Bladder microvascular endothelial cell (primary cell): ENCODE measurements around the gene ANKRD37. TPM values are rescaled to one million over a fixed set of nuclear protein-coding genes. Genes with fewer than 3 reads are reported as not detected.

Experiments
- total RNA-seq: library from RNA; depleted of rRNA; stranded (reverse); fragments of >200 nt; gene quantifications from 2 replicates; pipeline ENCODE4 v1.2.3, GENCODE V29; 2014

The ANKRD37 gene, protein sequence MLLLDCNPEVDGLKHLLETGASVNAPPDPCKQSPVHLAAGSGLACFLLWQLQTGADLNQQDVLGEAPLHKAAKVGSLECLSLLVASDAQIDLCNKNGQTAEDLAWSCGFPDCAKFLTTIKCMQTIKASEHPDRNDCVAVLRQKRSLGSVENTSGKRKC
- 1.9 and 8.9 TPM in 2 replicates for total RNA-seq

DNA sequence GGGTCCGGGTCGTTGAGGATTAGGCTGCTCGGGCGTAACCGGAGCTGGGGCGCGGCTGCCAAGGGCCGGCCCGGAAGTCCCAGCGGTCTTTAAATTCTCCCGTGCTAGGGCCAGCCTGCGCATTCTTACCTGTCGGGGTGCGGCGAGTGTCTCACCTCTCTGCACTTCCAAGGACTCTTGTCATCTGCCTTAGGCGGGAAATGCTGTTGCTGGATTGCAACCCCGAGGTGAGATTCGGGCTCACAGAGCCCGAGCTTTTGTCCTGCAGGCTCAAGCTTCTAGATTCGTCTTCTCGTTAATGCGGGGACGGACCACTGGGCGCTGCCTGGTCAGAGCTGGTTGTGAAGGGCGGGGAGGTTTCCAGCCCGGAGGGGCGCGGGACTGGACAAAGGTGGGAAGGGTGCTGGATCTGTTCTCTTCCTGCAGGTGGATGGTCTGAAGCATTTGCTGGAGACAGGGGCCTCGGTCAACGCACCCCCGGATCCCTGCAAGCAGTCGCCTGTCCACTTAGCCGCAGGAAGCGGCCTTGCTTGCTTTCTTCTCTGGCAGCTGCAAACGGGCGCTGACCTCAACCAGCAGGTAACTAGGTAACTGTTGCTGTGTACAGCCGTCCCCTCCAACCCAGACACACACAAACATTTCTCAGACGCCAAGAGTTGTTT is at the start of gene ANKRD37:
ANKRD37 (plus strand) TSS at position 118 of the 662 bp plus-strand sequence; CDS start at position 201, 83 bp downstream.

DNA sequence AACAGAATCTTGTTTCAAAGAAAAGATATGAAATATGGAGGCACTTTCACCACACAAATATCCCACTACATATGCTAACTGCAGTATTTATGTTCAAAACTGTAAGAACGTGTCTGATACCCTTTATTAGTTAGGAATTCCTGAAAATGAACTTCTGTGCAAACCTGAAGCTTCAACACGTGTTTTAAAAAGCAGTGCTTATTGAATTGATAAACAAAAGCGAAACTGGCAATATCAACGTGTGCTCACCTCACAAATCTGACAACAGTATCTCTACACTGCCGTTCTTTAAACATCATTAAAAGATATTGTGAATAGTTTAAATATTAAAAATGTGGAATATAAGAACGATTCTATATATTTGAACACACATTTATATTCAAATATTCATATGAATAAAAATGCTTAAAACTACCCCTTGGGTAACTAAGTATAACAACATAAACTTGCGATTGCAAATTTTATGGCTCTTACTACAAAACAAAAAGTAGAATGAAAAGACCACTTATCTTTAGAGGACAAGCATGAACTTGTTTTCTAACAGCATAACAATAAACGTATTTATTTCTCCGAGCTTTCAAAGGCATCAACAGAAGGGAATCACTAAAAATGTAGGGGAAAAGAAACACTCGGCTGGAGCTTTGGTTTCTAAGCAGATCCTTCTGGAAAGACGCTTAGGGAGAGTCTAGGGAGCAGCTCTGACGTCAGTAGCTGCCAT is 1.2 kb upstream of the ANKRD37 start, which contains the start of gene LRP2BP:
LRP2BP (minus strand) TSS at position 687 of the 718 bp plus-strand sequence. CDS start 17,738 bp downstream, outside the sequence.

DNA sequence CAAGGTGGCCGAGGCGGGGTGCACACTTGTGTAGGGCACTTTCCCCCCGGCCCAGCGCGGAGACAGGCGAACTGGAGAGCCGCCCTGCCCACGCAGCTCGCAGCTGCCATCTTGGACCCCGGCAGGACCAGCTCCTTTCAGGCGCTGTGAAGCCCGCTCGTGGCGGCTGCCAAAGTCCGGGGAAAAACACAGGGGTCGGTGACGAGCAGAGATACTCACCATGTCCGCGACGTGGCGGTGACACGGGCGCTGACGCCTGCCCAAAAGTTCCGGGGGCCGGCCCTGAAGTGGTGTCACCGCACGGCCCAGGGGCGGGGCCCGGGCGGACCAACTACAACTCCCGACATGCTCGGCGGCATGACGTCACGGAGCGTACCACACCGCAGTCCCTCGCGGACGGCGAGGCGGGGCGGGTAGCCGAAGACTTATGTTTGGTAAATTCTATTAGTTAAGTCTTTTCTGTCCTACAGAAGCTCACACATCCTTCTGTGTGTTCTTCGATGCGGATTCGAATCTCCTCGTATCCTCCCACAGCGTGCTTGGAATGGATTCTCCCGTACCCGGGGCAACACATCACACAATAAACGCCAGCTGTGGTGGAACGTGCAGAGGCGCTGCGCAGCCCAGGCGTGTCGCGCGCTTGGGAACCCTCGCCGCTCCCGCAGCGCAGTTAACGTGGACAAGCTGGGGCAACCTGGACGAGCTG is 29.2 kb downstream of the ANKRD37 start, which contains the start of gene UFSP2:
UFSP2 (minus strand) TSS at position 318 of the 706 bp plus-strand sequence; CDS start at position 222, 96 bp downstream.

Other genes starting within 250 kb of the ANKRD37 start
- gene CFAP97, start 192.8 kb upstream of the ANKRD37 start, total RNA-seq = 12.3 and 34.1 TPM in 2 replicates
- 14.9 and 53.5 TPM in 2 replicates for gene SNX25, start 187.2 kb upstream of the ANKRD37 start, total RNA-seq
- gene LRP2BP, start 917 bp upstream of the ANKRD37 start, total RNA-seq = 0.16 and 0.94 TPM in 2 replicates
- gene UFSP2, start 29.1 kb downstream of the ANKRD37 start, total RNA-seq = 33.7 and 41.3 TPM in 2 replicates
- gene CCDC110, start 74.9 kb downstream of the ANKRD37 start, total RNA-seq = 0.65 and 0.94 TPM in 2 replicates
- gene PDLIM3, start 138.7 kb downstream of the ANKRD37 start, total RNA-seq = 13.0 and 47.0 TPM in 2 replicates